K562 (cell line): ENCODE measurements around the gene TK1. TPM values are rescaled to one million over a fixed set of nuclear protein-coding genes. Genes with fewer than 3 reads are reported as not detected.

Experiments used
- BMI1 ChIP-seq: fragments of 150-350 bp; IDR thresholded peaks from 2 replicates; pipeline ENCODE4 v1.6.1; 2014; ENCODE audit warnings: low read length
- BRF1 ChIP-seq: IDR thresholded peaks from 3 replicates; pipeline ENCODE4 v1.6.1; 2011; ENCODE audit warnings: borderline replicate concordance, mild to moderate bottlenecking; ENCODE audit not compliant: insufficient read length; ENCODE audit errors: extremely low read depth
- ELF4 ChIP-seq: fragments of 450-650 bp; formaldehyde crosslinking; IDR thresholded peaks from 2 replicates; pipeline ENCODE4 v1.4.0; 2022; ENCODE audit warnings: missing genetic modification characterization
- EP400 ChIP-seq: fragments of 450-650 bp; IDR thresholded peaks from 2 replicates; pipeline ENCODE4 v1.6.1; 2017; ENCODE audit warnings: antibody characterized with exemption, mild to moderate bottlenecking, moderate library complexity
- HDAC1 ChIP-seq, 2 experiments: fragments of 450-650 bp; IDR thresholded peaks; 2 replicates each; pipeline ENCODE4 v1.6.1; 2016 to 2017; ENCODE audit warnings: inconsistent platforms in 1 of 2, mild to moderate bottlenecking in 1 of 2, moderate library complexity in 1 of 2
- HOXB6 ChIP-seq: fragments of 250-450 bp; sonication (Bioruptor Pico); IDR thresholded peaks from 2 replicates; pipeline ENCODE4 v1.5.1; 2022; ENCODE audit warnings: mild to moderate bottlenecking, borderline replicate concordance
- MEF2D ChIP-seq: conservative IDR thresholded peaks from 2 replicates; pipeline ENCODE4 v1.6.1; 2016; ENCODE audit warnings: low read depth, missing genetic modification characterization, missing compliant biosample characterization
- MTA3 ChIP-seq: fragments of 450-650 bp; formaldehyde crosslinking; IDR thresholded peaks from 2 replicates; pipeline ENCODE4 v1.6.1; 2017; ENCODE audit warnings: mild to moderate bottlenecking, borderline replicate concordance
- NFRKB ChIP-seq: fragments of 450-650 bp; IDR thresholded peaks from 2 replicates; pipeline ENCODE4 v1.6.1; 2016; ENCODE audit warnings: low read depth
- SIN3B ChIP-seq: fragments of 450-650 bp; IDR thresholded peaks from 2 replicates; pipeline ENCODE4 v1.6.1; 2017; ENCODE audit warnings: low read depth, mild to moderate bottlenecking, moderate library complexity
- SMAD3 ChIP-seq: fragments of 450-650 bp; formaldehyde crosslinking; conservative IDR thresholded peaks from 2 replicates; pipeline ENCODE4 v1.4.0; 2020; ENCODE audit warnings: mild to moderate bottlenecking
- STAG1 ChIP-seq: sonication (generic); formaldehyde crosslinking; IDR thresholded peaks from 2 replicates; pipeline ENCODE4 v1.5.0; 2020; ENCODE audit warnings: missing genetic modification reagents, borderline replicate concordance
- TAF7 ChIP-seq: fragments of 450-650 bp; IDR thresholded peaks from 2 replicates; pipeline ENCODE4 v1.6.1; 2016; ENCODE audit warnings: missing genetic modification characterization, missing compliant biosample characterization
- U2AF1 ChIP-seq: fragments of 200-400 bp; formaldehyde crosslinking; optimal IDR thresholded peaks from 2 replicates; pipeline ENCODE3; 2017; ENCODE audit warnings: mild to moderate bottlenecking, low read depth, low read length, moderate library complexity
- ZC3H4 ChIP-seq: sonication (generic); formaldehyde crosslinking; IDR thresholded peaks from 2 replicates; pipeline ENCODE4 v1.9.0; 2021; ENCODE audit warnings: missing genetic modification reagents, borderline replicate concordance
- ZEB2 ChIP-seq: fragments of 450-650 bp; IDR thresholded peaks from 2 replicates; pipeline ENCODE4 v1.6.1; 2016
- ZFP30 ChIP-seq: fragments of 250-450 bp; sonication (Bioruptor Pico); IDR thresholded peaks from 2 replicates; pipeline ENCODE4 v1.8.0; 2022; ENCODE audit warnings: moderate library complexity, mild to moderate bottlenecking, inconsistent platforms, borderline replicate concordance
- ZFP36 ChIP-seq: fragments of 150-350 bp; IDR thresholded peaks from 2 replicates; pipeline ENCODE4 v1.6.1; 2018; ENCODE audit warnings: low read length, low read depth; ENCODE audit not compliant: partially characterized antibody
- ZKSCAN8 ChIP-seq: fragments of 200-800 bp; sonication (Bioruptor generic); IDR thresholded peaks from 2 replicates; pipeline ENCODE4 v1.6.1; 2016; ENCODE audit warnings: missing genetic modification characterization, missing compliant biosample characterization
- ZNF41 ChIP-seq: fragments of 250-450 bp; sonication (Bioruptor Pico); conservative IDR thresholded peaks from 2 replicates; pipeline ENCODE4 v1.4.0; 2020; ENCODE audit warnings: mild to moderate bottlenecking
- polyA plus RNA-seq, 8 experiments: library from polyadenylated mRNA; depleted of rRNA in 4 of 8; stranded (reverse) in 5 of 8; unstranded in 3 of 8; fragments of >200 nt; fragmentation: Nextera tagmentation in 2 of 8; fragmentation: Illumina TruSeq in 1 of 8; extraction: Ambion mirVana in 2 of 8; extraction: Trizol in 1 of 8; gene quantifications; 2 replicates each; pipeline versions ENCODE4 v1.2.1 to v1.2.3, GENCODE V29; 2011 to 2014; ENCODE audit warnings: inconsistent platforms in 1 of 8, missing spikeins in 1 of 8
- total RNA-seq, 7 experiments: library from RNA; depleted of rRNA in 6 of 7; stranded (reverse); fragments of >200 nt in 6 of 7; fragmentation: Illumina TruSeq in 2 of 7; extraction: Trizol in 2 of 7; gene quantifications; 2 replicates each; pipeline versions ENCODE4 v1.2.1 to v1.2.3, GENCODE V29; 2011 to 2021; ENCODE audit warnings: low replicate concordance in 1 of 7
- TF ChIP-seq, protein P1 (sequence below): sonication (generic); formaldehyde crosslinking; IDR thresholded peaks from 2 replicates; pipeline ENCODE4 v1.8.1; 2023; ENCODE audit warnings: mild to moderate bottlenecking, missing genetic modification reagents
- TF ChIP-seq, protein P2 (sequence below): fragments of 250-450 bp; sonication (Bioruptor Pico); IDR thresholded peaks from 2 replicates; pipeline ENCODE4 v1.5.0; 2021; ENCODE audit warnings: mild to moderate bottlenecking, borderline replicate concordance
- TF ChIP-seq, protein P3 (sequence below): fragments of 250-450 bp; sonication (Bioruptor Pico); IDR thresholded peaks from 2 replicates; pipeline ENCODE4 v1.5.0; 2022; ENCODE audit warnings: mild to moderate bottlenecking

Gene TK1
- total and polyA plus RNA-seq, 9 of the 15 experiments (the other 6 are each of a cell fraction or from before 2014, with no cell fraction given) = 8.4 to 280 (median 103) TPM

DNA sequence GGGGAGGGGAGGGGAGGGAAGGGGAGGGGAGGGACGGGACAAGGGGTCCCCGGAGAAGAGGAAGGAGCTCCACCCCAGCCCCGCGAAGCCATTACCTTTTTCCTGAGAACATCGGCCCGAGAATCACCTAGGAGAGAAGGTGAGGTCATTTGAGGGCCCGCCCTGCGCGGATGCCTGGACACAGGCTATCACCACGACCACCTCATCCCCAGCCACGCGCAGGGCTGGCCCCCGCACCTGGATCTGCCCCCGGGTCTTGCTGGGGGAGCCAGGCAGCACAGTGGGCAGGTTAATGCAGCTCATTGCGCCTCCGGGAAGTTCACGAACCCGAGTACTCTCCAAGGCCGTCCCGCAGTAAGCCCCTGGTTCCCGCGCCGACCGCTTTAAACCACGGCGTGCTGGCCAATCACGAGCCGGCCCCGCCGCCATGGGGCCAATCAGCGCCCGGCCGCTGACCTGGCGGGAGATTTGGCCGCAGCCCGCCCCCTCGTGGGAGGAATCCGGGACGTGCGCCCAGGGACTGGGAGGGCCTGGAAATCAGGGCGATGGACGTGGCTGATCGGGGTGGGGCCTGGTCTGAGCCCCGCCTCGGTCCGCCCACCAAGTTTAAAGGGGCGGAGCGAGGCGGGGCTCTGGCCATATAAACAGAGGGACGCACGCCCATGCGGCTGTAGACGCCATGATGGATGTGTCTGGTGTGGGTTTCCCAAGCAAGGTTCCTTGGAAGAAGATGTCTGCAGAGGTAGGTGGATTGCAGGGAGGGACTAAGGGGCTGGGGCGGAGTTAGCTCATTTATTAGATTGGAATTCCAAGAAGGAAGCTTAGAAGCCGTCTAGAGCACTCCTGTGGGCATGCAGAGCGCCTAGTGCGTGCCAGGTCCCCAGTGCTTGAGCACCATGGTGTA lies at the start of gene TK1, which contains the start of gene AFMID (continued):
- TF ChIP-seq ZFP30 (CRISPR knock-in tag) (no peak), ELF4 (CRISPR knock-in tag) (no peak), BRF1 (no peak), MEF2D (no peak), ZNF41 (CRISPR knock-in tag) (no peak), EP400 (peak; percentile 98), MTA3 (peak; percentile 97), STAG1 (no peak), HDAC1 (IDR thresholded peaks at IDR 0.05) (peak in 1 of 2 experiments; percentile 91; a peak in 2 of 4 replicates), U2AF1 (peak; percentile 82), ZC3H4 (CRISPR knock-in tag) (no peak), SIN3B (peak; percentile 77; the same call in 1 of the 2 replicates), TAF7 (tag) (peak; percentile 49; the same call in 1 of the 2 replicates), ZFP36 (no peak), SMAD3 (CRISPR knock-in tag) (no peak), ZEB2 (0 out of 2 replicates have a peak, but pooled peaks have one; percentile 24), NFRKB (0 out of 2 replicates have a peak, but pooled peaks have one; percentile 38), ZKSCAN8 (CRISPR knock-in tag) (no peak), BMI1 (no peak), HOXB6 (no peak)
- TF ChIP-seq, protein P1, sequence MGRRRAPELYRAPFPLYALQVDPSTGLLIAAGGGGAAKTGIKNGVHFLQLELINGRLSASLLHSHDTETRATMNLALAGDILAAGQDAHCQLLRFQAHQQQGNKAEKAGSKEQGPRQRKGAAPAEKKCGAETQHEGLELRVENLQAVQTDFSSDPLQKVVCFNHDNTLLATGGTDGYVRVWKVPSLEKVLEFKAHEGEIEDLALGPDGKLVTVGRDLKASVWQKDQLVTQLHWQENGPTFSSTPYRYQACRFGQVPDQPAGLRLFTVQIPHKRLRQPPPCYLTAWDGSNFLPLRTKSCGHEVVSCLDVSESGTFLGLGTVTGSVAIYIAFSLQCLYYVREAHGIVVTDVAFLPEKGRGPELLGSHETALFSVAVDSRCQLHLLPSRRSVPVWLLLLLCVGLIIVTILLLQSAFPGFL (CRISPR knock-in tag) = no peak
- TF ChIP-seq, protein P2, sequence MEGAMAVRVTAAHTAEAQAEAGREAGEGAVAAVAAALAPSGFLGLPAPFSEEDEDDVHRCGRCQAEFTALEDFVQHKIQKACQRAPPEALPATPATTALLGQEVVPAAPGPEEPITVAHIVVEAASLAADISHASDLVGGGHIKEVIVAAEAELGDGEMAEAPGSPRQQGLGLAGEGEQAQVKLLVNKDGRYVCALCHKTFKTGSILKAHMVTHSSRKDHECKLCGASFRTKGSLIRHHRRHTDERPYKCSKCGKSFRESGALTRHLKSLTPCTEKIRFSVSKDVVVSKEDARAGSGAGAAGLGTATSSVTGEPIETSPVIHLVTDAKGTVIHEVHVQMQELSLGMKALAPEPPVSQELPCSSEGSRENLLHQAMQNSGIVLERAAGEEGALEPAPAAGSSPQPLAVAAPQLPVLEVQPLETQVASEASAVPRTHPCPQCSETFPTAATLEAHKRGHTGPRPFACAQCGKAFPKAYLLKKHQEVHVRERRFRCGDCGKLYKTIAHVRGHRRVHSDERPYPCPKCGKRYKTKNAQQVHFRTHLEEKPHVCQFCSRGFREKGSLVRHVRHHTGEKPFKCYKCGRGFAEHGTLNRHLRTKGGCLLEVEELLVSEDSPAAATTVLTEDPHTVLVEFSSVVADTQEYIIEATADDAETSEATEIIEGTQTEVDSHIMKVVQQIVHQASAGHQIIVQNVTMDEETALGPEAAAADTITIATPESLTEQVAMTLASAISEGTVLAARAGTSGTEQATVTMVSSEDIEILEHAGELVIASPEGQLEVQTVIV (CRISPR knock-in tag) = no peak
- TF ChIP-seq, protein P3, sequence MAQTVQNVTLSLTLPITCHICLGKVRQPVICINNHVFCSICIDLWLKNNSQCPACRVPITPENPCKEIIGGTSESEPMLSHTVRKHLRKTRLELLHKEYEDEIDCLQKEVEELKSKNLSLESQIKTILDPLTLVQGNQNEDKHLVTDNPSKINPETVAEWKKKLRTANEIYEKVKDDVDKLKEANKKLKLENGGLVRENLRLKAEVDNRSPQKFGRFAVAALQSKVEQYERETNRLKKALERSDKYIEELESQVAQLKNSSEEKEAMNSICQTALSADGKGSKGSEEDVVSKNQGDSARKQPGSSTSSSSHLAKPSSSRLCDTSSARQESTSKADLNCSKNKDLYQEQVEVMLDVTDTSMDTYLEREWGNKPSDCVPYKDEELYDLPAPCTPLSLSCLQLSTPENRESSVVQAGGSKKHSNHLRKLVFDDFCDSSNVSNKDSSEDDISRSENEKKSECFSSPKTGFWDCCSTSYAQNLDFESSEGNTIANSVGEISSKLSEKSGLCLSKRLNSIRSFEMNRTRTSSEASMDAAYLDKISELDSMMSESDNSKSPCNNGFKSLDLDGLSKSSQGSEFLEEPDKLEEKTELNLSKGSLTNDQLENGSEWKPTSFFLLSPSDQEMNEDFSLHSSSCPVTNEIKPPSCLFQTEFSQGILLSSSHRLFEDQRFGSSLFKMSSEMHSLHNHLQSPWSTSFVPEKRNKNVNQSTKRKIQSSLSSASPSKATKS = no peak
